Measurements from ENCODE around the gene PCDHGB2. TPM values are rescaled to one million over a fixed set of nuclear protein-coding genes. Genes with fewer than 3 reads are reported as not detected.
"Not testable (repeated sequence)": the region's sequence is repeated elsewhere in the genome, so short reads cannot be mapped to it uniquely, and the experiment has no call there.

The PCDHGB2 gene
- total and polyA plus RNA-seq, 4 experiments from 2014 or later, result 0.55 to 0.64 TPM; not detected in 2

DNA sequence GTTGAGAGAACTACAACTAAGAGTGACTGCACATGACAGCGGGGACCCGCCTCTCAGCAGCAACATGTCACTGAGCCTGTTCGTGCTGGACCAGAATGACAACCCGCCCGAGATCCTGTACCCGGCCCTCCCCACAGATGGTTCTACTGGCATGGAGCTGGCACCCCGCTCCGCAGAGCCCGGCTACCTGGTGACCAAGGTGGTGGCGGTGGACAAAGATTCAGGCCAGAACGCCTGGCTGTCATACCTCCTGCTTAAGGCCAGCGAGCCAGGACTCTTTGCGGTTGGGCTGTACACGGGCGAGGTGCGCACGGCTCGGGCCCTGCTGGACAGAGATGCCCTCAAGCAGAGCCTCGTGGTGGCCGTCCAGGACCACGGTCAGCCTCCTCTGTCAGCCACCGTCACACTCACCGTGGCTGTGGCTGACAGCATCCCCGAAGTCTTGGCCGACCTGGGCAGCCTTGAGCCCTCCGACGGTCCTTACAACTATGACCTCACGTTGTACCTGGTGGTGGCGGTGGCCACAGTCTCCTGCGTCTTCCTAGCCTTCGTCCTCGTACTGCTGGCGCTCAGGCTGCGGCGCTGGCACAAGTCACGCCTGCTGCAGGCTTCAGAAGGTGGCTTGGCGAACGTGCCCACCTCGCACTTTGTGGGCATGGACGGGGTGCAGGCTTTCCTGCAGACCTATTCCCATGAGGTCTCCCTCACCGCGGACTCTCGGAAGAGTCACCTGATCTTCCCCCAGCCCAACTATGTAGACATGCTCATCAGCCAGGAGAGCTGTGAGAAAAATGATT, 24.9 kb downstream of the PCDHGB2 start:
- no peak overlapping the region for H3K27ac ChIP-seq (ENCODE audit: low read depth, low read length)
- intact Hi-C loops (cut with micrococcal nuclease), result no loop called here
- no peak for DNase-seq
- ChIA-PET CTCF (ENCODE audit: partially characterized antibody) (interaction anchor here (1.1 kb wide), 1 partner anchor 173 kb away, joined by 3 read pairs; no protein-coding TSS in a partner anchor), POLR2A (ENCODE audit: partially characterized antibody) (no interaction called here)
- no peak overlapping the region for H3K4me3 Mint-ChIP-seq
- H3K9me3 Mint-ChIP-seq, result peaks cover 4 to 82% (median 63%) of the 10 kb centered on the region in 8 donors
- peaks cover 0 to 4% (median 1%) of the 10 kb centered on the region in 4 donors for H3K4me1 Mint-ChIP-seq
- H3K4me1 ChIP-seq (ENCODE audit: insufficient read depth, low read length), result no peaks in the 10 kb centered on the region
- H3K36me3 Mint-ChIP-seq, result peaks cover 3 to 13% of the 10 kb centered on the region in 2 donors
- peaks cover 0 to 3% of the 10 kb centered on the region in 2 donors for H3K9me3 ChIP-seq (ENCODE audit: control insufficient read depth in 1 of 2, low read length in 2 of 2)
- no peaks in the 10 kb centered on the region for H3K36me3 ChIP-seq (ENCODE audit: insufficient read depth, low read length)
- peaks cover 42 to 52% of the 10 kb centered on the region in 2 donors for H3K27me3 Mint-ChIP-seq
- peaks cover 22% of the 10 kb centered on the region for H3K27me3 ChIP-seq (ENCODE audit: insufficient read depth, low read length)
- no peak overlapping the region for H3K27ac Mint-ChIP-seq
- no peak overlapping the region for H3K4me3 ChIP-seq (ENCODE audit: low read length in 2 of 2)

DNA sequence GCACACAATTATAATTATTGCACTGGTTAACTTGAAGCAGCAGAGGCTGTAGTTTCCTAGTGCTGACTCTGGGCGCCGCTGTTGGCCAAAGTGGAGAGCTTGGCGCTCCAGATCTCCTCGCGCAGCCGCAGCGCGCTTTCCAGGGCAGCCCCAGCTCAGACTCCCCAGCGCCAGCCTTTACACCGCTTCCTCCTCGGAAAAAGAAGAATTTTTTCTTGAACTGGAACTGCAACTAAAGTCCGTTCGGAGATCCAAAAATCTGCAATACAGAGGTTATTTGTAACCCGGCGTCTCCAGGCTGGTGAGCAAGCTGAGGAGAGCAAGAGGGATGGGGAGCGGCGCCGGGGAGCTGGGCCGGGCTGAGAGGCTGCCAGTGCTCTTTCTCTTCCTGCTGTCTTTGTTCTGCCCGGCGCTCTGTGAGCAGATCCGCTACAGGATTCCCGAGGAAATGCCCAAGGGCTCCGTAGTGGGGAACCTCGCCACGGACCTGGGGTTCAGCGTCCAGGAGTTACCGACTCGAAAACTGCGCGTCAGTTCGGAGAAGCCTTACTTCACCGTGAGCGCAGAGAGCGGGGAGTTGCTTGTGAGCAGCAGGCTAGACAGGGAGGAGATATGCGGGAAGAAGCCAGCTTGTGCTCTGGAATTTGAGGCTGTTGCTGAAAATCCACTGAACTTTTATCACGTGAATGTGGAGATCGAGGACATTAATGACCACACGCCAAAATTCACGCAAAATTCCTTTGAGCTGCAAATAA, 27.9 kb downstream of the PCDHGB2 start, which contains the start of gene PCDHGB4:
Gene PCDHGB4, plus strand, starts transcription at position 142 of the 755 bp plus-strand sequence. Its CDS starts 187 bp downstream, at position 329.
- H3K9me3 ChIP-seq (ENCODE audit: control insufficient read depth in 1 of 2, low read length in 2 of 2); H3K36me3 ChIP-seq (ENCODE audit: insufficient read depth, low read length); H3K4me1 ChIP-seq (ENCODE audit: insufficient read depth, low read length); H3K4me3 ChIP-seq (ENCODE audit: low read length in 2 of 2); H3K4me1 Mint-ChIP-seq; H3K27ac ChIP-seq (ENCODE audit: low read depth, low read length); POLR2A ChIA-PET (ENCODE audit: partially characterized antibody); intact Hi-C loops (cut with micrococcal nuclease): not testable (repeated sequence)
- peak in 1 of 5 donors; percentile 21 for DNase-seq
- H3K9me3 Mint-ChIP-seq, result peaks cover 6 to 85% (median 68%) of the 10 kb centered on the region in 8 donors
- H3K27ac Mint-ChIP-seq, result peak within 1 kb of the TSS in 2 of 7 donors; percentile 37 to 38
- peaks cover 0 to 13% of the 10 kb centered on the region in 2 donors for H3K36me3 Mint-ChIP-seq
- peaks cover 25% of the 10 kb centered on the region for H3K27me3 ChIP-seq (ENCODE audit: insufficient read depth, low read length)
- CTCF ChIA-PET (ENCODE audit: partially characterized antibody), result interaction anchor here (0.8 kb wide), 1 partner anchor 17 kb away, joined by 4 read pairs; the partner anchor contains the start of gene PCDHGB3
- peak within 1 kb of the TSS in 6 of 8 donors; percentile 15 to 62 (median 40) for H3K4me3 Mint-ChIP-seq
- peaks cover 46 to 52% of the 10 kb centered on the region in 2 donors for H3K27me3 Mint-ChIP-seq

- H3K4me3 ChIP-seq (ENCODE audit: low read length in 2 of 2), result no peak overlapping the region
- peak overlapping the region in 2 of 7 donors; percentile 37 to 38 for H3K27ac Mint-ChIP-seq
- H3K36me3 Mint-ChIP-seq, result peaks cover 3 to 10% of the 10 kb centered on the region in 2 donors
- H3K9me3 Mint-ChIP-seq, result peaks cover 7 to 85% (median 72%) of the 10 kb centered on the region in 8 donors
- H3K36me3 ChIP-seq (ENCODE audit: insufficient read depth, low read length), result no peaks in the 10 kb centered on the region
- H3K4me1 ChIP-seq (ENCODE audit: insufficient read depth, low read length), result no peaks in the 10 kb centered on the region
- POLR2A ChIA-PET (ENCODE audit: partially characterized antibody), result no interaction called here
- CTCF ChIA-PET (ENCODE audit: partially characterized antibody), result no interaction called here
- intact Hi-C loops (cut with micrococcal nuclease), result no loop called here
- peaks cover 41 to 52% of the 10 kb centered on the region in 2 donors for H3K27me3 Mint-ChIP-seq
- no peak overlapping the region for H3K27ac ChIP-seq (ENCODE audit: low read depth, low read length)
- peak overlapping the region in 1 of 8 donors; percentile 15 for H3K4me3 Mint-ChIP-seq
- peaks cover 17% of the 10 kb centered on the region for H3K27me3 ChIP-seq (ENCODE audit: insufficient read depth, low read length)
- peaks cover 0 to under 1% of the 10 kb centered on the region in 2 donors for H3K9me3 ChIP-seq (ENCODE audit: control insufficient read depth in 1 of 2, low read length in 2 of 2)
- DNase-seq, result no peak
- H3K4me1 Mint-ChIP-seq, result peaks cover 0 to 4% (median 3%) of the 10 kb centered on the region in 4 donors
Observed at GRCh38 chr5:141388661-141389060, 28.9 kb downstream of the PCDHGB2 start.

DNA sequence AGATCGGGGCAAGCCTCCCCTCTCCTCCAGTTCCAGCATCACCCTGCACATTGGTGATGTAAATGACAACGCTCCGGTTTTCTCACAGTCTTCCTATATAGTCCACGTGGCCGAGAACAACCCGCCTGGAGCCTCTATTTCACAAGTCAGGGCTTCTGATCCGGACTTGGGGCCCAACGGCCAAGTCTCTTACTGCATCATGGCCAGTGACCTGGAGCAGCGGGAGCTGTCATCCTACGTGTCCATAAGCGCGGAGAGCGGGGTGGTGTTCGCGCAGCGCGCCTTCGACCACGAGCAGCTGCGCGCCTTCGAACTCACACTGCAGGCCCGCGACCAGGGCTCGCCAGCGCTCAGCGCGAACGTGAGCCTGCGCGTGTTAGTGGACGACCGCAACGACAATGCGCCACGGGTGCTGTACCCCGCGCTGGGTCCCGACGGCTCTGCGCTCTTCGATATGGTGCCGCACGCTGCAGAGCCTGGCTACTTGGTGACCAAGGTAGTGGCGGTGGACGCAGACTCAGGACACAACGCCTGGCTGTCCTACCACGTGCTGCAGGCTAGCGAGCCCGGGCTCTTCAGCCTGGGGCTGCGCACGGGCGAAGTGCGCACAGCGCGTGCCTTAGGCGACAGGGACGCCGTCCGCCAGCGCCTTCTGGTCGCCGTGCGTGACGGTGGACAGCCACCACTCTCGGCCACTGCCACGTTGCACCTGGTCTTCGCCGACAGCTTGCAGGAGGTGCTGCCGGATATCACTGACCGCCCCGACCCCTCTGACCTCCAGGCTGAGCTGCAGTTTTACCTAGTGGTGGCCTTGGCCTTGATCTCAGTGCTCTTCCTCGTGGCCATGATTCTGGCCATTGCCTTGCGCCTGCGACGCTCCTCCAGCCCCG, 29.6 kb downstream of the PCDHGB2 start:
- H3K4me3 ChIP-seq (ENCODE audit: low read length in 2 of 2), result no peak overlapping the region
- peak overlapping the region in 1 of 7 donors; percentile 38 for H3K27ac Mint-ChIP-seq
- DNase-seq, result no peak
- peaks cover 17% of the 10 kb centered on the region for H3K27me3 ChIP-seq (ENCODE audit: insufficient read depth, low read length)
- peaks cover 38 to 53% of the 10 kb centered on the region in 2 donors for H3K27me3 Mint-ChIP-seq
- CTCF ChIA-PET (ENCODE audit: partially characterized antibody), result interaction anchor here (1.0 to 1.6 kb wide), 2 partner anchors 24 to 31 kb away, joined by 3 to 7 read pairs; partner anchors contain the start of gene PCDHGA10
- H3K9me3 Mint-ChIP-seq, result peaks cover 7 to 84% (median 71%) of the 10 kb centered on the region in 8 donors
- peak overlapping the region in 1 of 8 donors; percentile 11 for H3K4me3 Mint-ChIP-seq
- no peaks in the 10 kb centered on the region for H3K9me3 ChIP-seq (ENCODE audit: control insufficient read depth in 1 of 2, low read length in 2 of 2)
- peaks cover 7 to 14% of the 10 kb centered on the region in 2 donors for H3K36me3 Mint-ChIP-seq
- peaks cover 0 to 4% (median 3%) of the 10 kb centered on the region in 4 donors for H3K4me1 Mint-ChIP-seq
- POLR2A ChIA-PET (ENCODE audit: partially characterized antibody), result no interaction called here
- intact Hi-C loops (cut with micrococcal nuclease), result no loop called here
- no peak overlapping the region for H3K27ac ChIP-seq (ENCODE audit: low read depth, low read length)
- no peaks in the 10 kb centered on the region for H3K4me1 ChIP-seq (ENCODE audit: insufficient read depth, low read length)
- no peaks in the 10 kb centered on the region for H3K36me3 ChIP-seq (ENCODE audit: insufficient read depth, low read length)

DNA sequence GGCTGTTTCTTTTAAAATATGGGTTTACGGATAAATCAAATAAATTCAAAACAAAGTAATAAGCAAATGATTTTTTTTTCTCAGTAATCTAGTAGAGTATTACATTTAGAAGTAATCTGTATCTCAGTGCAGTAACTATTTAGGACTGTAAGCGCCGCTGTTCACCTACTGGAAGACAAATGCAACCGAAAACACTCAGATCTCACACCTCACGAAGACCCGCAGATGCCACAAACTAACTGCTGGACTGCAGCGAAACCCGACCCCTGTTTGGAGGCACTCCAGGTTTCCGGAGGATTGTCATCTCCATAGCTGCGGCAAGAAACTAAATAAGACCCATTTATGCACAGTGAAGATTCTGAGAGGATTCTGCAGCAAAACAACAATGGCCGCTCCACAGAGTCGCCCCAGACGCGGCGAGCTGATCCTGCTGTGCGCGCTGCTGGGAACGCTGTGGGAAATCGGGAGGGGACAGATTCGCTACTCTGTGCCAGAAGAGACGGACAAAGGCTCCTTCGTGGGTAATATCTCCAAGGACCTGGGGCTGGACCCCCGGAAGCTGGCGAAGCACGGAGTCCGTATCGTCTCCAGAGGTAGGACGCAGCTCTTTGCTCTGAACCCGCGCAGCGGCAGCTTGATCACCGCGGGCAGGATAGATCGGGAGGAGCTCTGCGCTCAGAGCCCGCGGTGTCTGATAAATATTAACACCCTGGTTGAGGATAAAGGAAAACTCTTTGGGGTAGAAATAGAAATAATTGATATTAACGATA, 32.8 kb downstream of the PCDHGB2 start, which contains the start of gene PCDHGA8:
Gene PCDHGA8, plus strand, starts transcription at position 205 of the 770 bp plus-strand sequence. Its CDS starts 181 bp downstream, at position 386.
- Histone ChIP-seq H3K36me3 (ENCODE audit: insufficient read depth, low read length) (no peaks in the 10 kb centered on the region), H3K27me3 (ENCODE audit: insufficient read depth, low read length) (peaks cover 18% of the 10 kb centered on the region), H3K4me3 (ENCODE audit: low read length in 2 of 2) (no peak within 1 kb of the TSS), H3K9me3 (ENCODE audit: control insufficient read depth in 1 of 2, low read length in 2 of 2) (no peaks in the 10 kb centered on the region), H3K4me1 (ENCODE audit: insufficient read depth, low read length) (no peaks in the 10 kb centered on the region), H3K27ac (ENCODE audit: low read depth, low read length) (no peak within 1 kb of the TSS)
- no peak within 1 kb of the TSS for H3K27ac Mint-ChIP-seq
- intact Hi-C loops (cut with micrococcal nuclease), result no loop called here
- no peak for DNase-seq
- H3K27me3 Mint-ChIP-seq, result peaks cover 43% of the 10 kb centered on the region in 2 donors
- H3K4me1 Mint-ChIP-seq, result peaks cover 0 to 4% (median 2%) of the 10 kb centered on the region in 4 donors
- ChIA-PET CTCF (ENCODE audit: partially characterized antibody) (interaction anchor here (0.8 to 1.1 kb wide), 2 partner anchors 14 to 121 kb away, joined by 3 to 4 read pairs; no protein-coding TSS in a partner anchor), POLR2A (ENCODE audit: partially characterized antibody) (no interaction called here)
- peaks cover 7 to 11% of the 10 kb centered on the region in 2 donors for H3K36me3 Mint-ChIP-seq
- peak within 1 kb of the TSS in 2 of 8 donors; percentile 1 to 17 for H3K4me3 Mint-ChIP-seq
- H3K9me3 Mint-ChIP-seq, result peaks cover 7 to 72% (median 61%) of the 10 kb centered on the region in 8 donors

- H3K9me3 ChIP-seq (ENCODE audit: control insufficient read depth in 1 of 2, low read length in 2 of 2), result no peaks in the 10 kb centered on the region
- ChIA-PET CTCF (ENCODE audit: partially characterized antibody) (interaction anchor here (0.8 to 1.1 kb wide), 2 partner anchors 13 to 121 kb away, joined by 3 to 4 read pairs; no protein-coding TSS in a partner anchor), POLR2A (ENCODE audit: partially characterized antibody) (no interaction called here)
- Mint-ChIP-seq H3K27ac (no peak overlapping the region), H3K4me1 (peaks cover 0 to 3% (median 2%) of the 10 kb centered on the region in 4 donors), H3K27me3 (peaks cover 41% of the 10 kb centered on the region in 2 donors), H3K36me3 (peaks cover 7 to 11% of the 10 kb centered on the region in 2 donors), H3K4me3 (peak overlapping the region in 1 of 8 donors; percentile 17), H3K9me3 (peaks cover 7 to 70% (median 62%) of the 10 kb centered on the region in 8 donors)
- H3K4me1 ChIP-seq (ENCODE audit: insufficient read depth, low read length), result no peaks in the 10 kb centered on the region
- H3K36me3 ChIP-seq (ENCODE audit: insufficient read depth, low read length), result no peaks in the 10 kb centered on the region
- H3K27me3 ChIP-seq (ENCODE audit: insufficient read depth, low read length), result peaks cover 18% of the 10 kb centered on the region
- H3K27ac ChIP-seq (ENCODE audit: low read depth, low read length), result no peak overlapping the region
- no peak overlapping the region for H3K4me3 ChIP-seq (ENCODE audit: low read length in 2 of 2)
- DNase-seq, result no peak
- intact Hi-C loops (cut with micrococcal nuclease), result no loop called here
Observed at GRCh38 chr5:141393267-141393666, 33.5 kb downstream of the PCDHGB2 start.

Data from CD4-positive, alpha-beta memory T cell (primary cell).